Common myeloid progenitor, CD34-positive (primary cell): Measurements from ENCODE around the gene CASP9.

Experiments
- CTCF ChIA-PET: fragments of 350-600 bp; sonication (Branson Sonifier 250); formaldehyde crosslinking; loops from one replicate; lab custom pipeline; 2021; ENCODE audit warnings: antibody characterized with exemption; lab: Charles Lee
- POLR2A ChIA-PET: fragments of 350-600 bp; sonication (Branson Sonifier 250); formaldehyde crosslinking; loops from one replicate; lab custom pipeline; 2021; ENCODE audit warnings: antibody characterized with exemption; lab: Charles Lee
- DNase-seq, 3 donors: peaks; one replicate each; pipeline versions ENCODE4 v3.0.0 to v3.0.0-alpha.2; 2013
- H3K27ac ChIP-seq, 2 experiments: 1 replicate in 1 of 2; 2 replicates in 1 of 2; pipeline ENCODE4 v1.7.0; 2013; ENCODE audit warnings: inconsistent platforms in 2 of 2, low read length in 2 of 2, mild to moderate bottlenecking in 2 of 2, low read depth in 1 of 2, moderate library complexity in 1 of 2; ENCODE audit not compliant: severe bottlenecking in 2 of 2, insufficient read depth in 1 of 2, poor library complexity in 1 of 2
- H3K27me3 ChIP-seq, 5 experiments: replicated peaks in 2 of 5; 1 replicate in 3 of 5; 2 replicates in 2 of 5; pipeline versions ENCODE4 v1.6.1 to v1.7.0; 2013; ENCODE audit warnings: low read length in 4 of 5, mild to moderate bottlenecking in 2 of 5, moderate library complexity in 2 of 5, inconsistent platforms in 1 of 5; ENCODE audit not compliant: insufficient read depth in 5 of 5, control insufficient read depth in 4 of 5
- H3K36me3 ChIP-seq, 4 experiments: 1 replicate in 2 of 4; 2 replicates in 2 of 4; pipeline versions ENCODE4 v1.6.1 to v1.7.0; 2013; ENCODE audit warnings: low read length in 3 of 4, control low read depth in 1 of 4, mild to moderate bottlenecking in 1 of 4; ENCODE audit not compliant: control insufficient read depth in 4 of 4, insufficient read depth in 4 of 4
- H3K4me1 ChIP-seq, 4 experiments: 1 replicate in 3 of 4; 2 replicates in 1 of 4; pipeline versions ENCODE4 v1.6.1 to v1.7.1; 2013; ENCODE audit warnings: low read length in 3 of 4, mild to moderate bottlenecking in 3 of 4, control low read depth in 1 of 4, inconsistent platforms in 1 of 4, moderate library complexity in 1 of 4; ENCODE audit not compliant: control insufficient read depth in 4 of 4, insufficient read depth in 4 of 4; ENCODE audit errors: control extremely low read depth in 1 of 4
- H3K4me3 ChIP-seq, 7 experiments: 1 replicate in 4 of 7; 2 replicates in 3 of 7; pipeline versions ENCODE4 v1.5.1 to v1.7.0; 2013; ENCODE audit warnings: mild to moderate bottlenecking in 7 of 7, low read length in 6 of 7, moderate library complexity in 6 of 7, inconsistent platforms in 2 of 7, low read depth in 2 of 7, control low read depth in 1 of 7; ENCODE audit not compliant: insufficient read depth in 4 of 7, control insufficient read depth in 1 of 7; ENCODE audit errors: extremely low read depth in 1 of 7
- H3K9me3 ChIP-seq, 5 experiments: 1 replicate in 4 of 5; 2 replicates in 1 of 5; pipeline versions ENCODE4 v1.6.1 to v1.7.1; 2013; ENCODE audit warnings: low read length in 4 of 5, mild to moderate bottlenecking in 2 of 5, inconsistent platforms in 1 of 5, low read depth in 1 of 5, moderate library complexity in 1 of 5; ENCODE audit not compliant: control insufficient read depth in 4 of 5, insufficient read depth in 2 of 5; ENCODE audit errors: control extremely low read depth in 1 of 5
- WGBS: methylation state at CpG from one replicate; pipeline ENCODE4 v1.1.5; 2013; ENCODE audit not compliant: insufficient coverage; 5-methylcytosine and 5-hydroxymethylcytosine counted together

The CASP9 gene

GRCh38 chr1:15557594-15557993 lies 33.6 kb upstream of the CASP9 start:
- H3K27ac ChIP-seq = no peak overlapping the region
- H3K27me3 ChIP-seq = no peaks in the 10 kb centered on the region
- no peak for DNase-seq
- no peaks in the 10 kb centered on the region for H3K9me3 ChIP-seq
- WGBS = 100% methylated on average over 2 of the region's 2 CpGs
- ChIA-PET CTCF (no interaction called here), POLR2A (no interaction called here)
- H3K36me3 ChIP-seq = peaks cover 11 to 29% (median 22%) of the 10 kb centered on the region in 4 experiments
- H3K4me3 ChIP-seq = no peak overlapping the region
- H3K4me1 ChIP-seq = no peaks in the 10 kb centered on the region

GRCh38 chr1:15557008-15557407 lies 33.0 kb upstream of the CASP9 start:
- H3K9me3 ChIP-seq = no peaks in the 10 kb centered on the region
- ChIA-PET CTCF (interaction anchor here (0.9 kb wide), 1 partner anchor 14 kb away, joined by 3 read pairs; no protein-coding TSS in a partner anchor), POLR2A (no interaction called here)
- DNase-seq = no peak
- no peaks in the 10 kb centered on the region for H3K27me3 ChIP-seq
- no CpG with 5 or more reads among the region's 2 CpGs for WGBS
- no peaks in the 10 kb centered on the region for H3K4me1 ChIP-seq
- peaks cover 9 to 25% (median 19%) of the 10 kb centered on the region in 4 experiments for H3K36me3 ChIP-seq
- no peak overlapping the region for H3K27ac ChIP-seq
- no peak overlapping the region for H3K4me3 ChIP-seq

- Histone ChIP-seq H3K4me1 (no peaks in the 10 kb centered on the region), H3K36me3 (peaks cover 10 to 43% (median 18%) of the 10 kb centered on the region in 4 experiments), H3K27ac (no peak overlapping the region), H3K9me3 (no peaks in the 10 kb centered on the region), H3K27me3 (no peaks in the 10 kb centered on the region), H3K4me3 (no peak overlapping the region)
- CTCF ChIA-PET = no interaction called here
- POLR2A ChIA-PET = no interaction called here
- DNase-seq = no peak
- 94% methylated on average over 3 of the region's 6 CpGs for WGBS
Measured at GRCh38 chr1:15550573-15550972, 26.6 kb upstream of the CASP9 start.

GRCh38 chr1:15546641-15547040 lies 22.6 kb upstream of the CASP9 start:
- ChIA-PET CTCF (no interaction called here), POLR2A (no interaction called here)
- H3K4me3 ChIP-seq = no peak overlapping the region
- H3K4me1 ChIP-seq = no peaks in the 10 kb centered on the region
- no CpG with 5 or more reads among the region's 2 CpGs for WGBS
- peaks cover 10 to 71% (median 41%) of the 10 kb centered on the region in 4 experiments for H3K36me3 ChIP-seq
- no peaks in the 10 kb centered on the region for H3K27me3 ChIP-seq
- DNase-seq = no peak
- H3K27ac ChIP-seq = no peak overlapping the region
- no peaks in the 10 kb centered on the region for H3K9me3 ChIP-seq

GRCh38 chr1:15543589-15544568 lies 19.9 kb upstream of the CASP9 start:
- 96% methylated on average over 10 of the region's 12 CpGs for WGBS
- no peaks in the 10 kb centered on the region for H3K27me3 ChIP-seq
- H3K9me3 ChIP-seq = no peaks in the 10 kb centered on the region
- H3K27ac ChIP-seq = peak overlapping the region in 1 of 2 experiments; percentile 54
- ChIA-PET CTCF (no interaction called here), POLR2A (no interaction called here)
- H3K4me1 ChIP-seq = no peaks in the 10 kb centered on the region
- peaks cover 14 to 75% (median 47%) of the 10 kb centered on the region in 4 experiments for H3K36me3 ChIP-seq
- DNase-seq = no peak
- no peak overlapping the region for H3K4me3 ChIP-seq

- Histone ChIP-seq H3K4me3 (no peak overlapping the region), H3K9me3 (no peaks in the 10 kb centered on the region), H3K27ac (peak overlapping the region in 1 of 2 experiments; percentile 54), H3K27me3 (no peaks in the 10 kb centered on the region), H3K4me1 (no peaks in the 10 kb centered on the region), H3K36me3 (peaks cover 12 to 77% (median 48%) of the 10 kb centered on the region in 4 experiments)
- ChIA-PET POLR2A (no interaction called here), CTCF (no interaction called here)
- WGBS = 100% methylated on average over 5 of the region's 5 CpGs
- DNase-seq = no peak
Measured at GRCh38 chr1:15543251-15543588, 19.2 kb upstream of the CASP9 start.
